GM18951 (cell line): ENCODE data around the gene MANEAL.

ENCODE experiments used
- POLR2A ChIP-seq: IDR thresholded peaks from 4 replicates; pipeline ENCODE4 v1.6.1; 2011; ENCODE audit warnings: mild to moderate bottlenecking; ENCODE audit not compliant: insufficient read length, insufficient read depth; ENCODE audit errors: extremely low read depth
- in situ Hi-C: fragments of 300-500 bp; cut with MboI; formaldehyde crosslinking; loops from one replicate; pipeline ENCODE4 v1.12.0; 2022; ENCODE audit warnings: low sequenced_read_pairs, mixed read lengths, inconsistent platforms; ENCODE audit not compliant: unreplicated experiment

Gene MANEAL

GRCh38 chr1:37795340-37796125, 1.9 kb downstream of the MANEAL start:
- in situ Hi-C loops = no loop called here
- TF ChIP-seq POLR2A = no peak

GRCh38 chr1:37797750-37798345, 4.2 kb downstream of the MANEAL start:
- in situ Hi-C loops = no loop called here
- TF ChIP-seq POLR2A = no peak

- in situ Hi-C loops = no loop called here
- TF ChIP-seq POLR2A = no peak
These were observed 8.8 kb downstream of the MANEAL start for GRCh38 chr1:37802439-37802838.

- in situ Hi-C loops = no loop called here
- no peak for TF ChIP-seq POLR2A
These were observed 13.5 kb downstream of the MANEAL start for GRCh38 chr1:37807220-37807554.

GRCh38 chr1:37807555-37808368, 14.1 kb downstream of the MANEAL start, which contains the start of the genes C1orf122 and YRDC:
TSS of gene C1orf122 (plus strand) at chr1:37807790. CDS start at chr1:37808405, 615 bp downstream.
TSS of gene YRDC (minus strand) at chr1:37808208. CDS start at chr1:37808180, 28 bp downstream.
- in situ Hi-C loops = no loop called here
- peak; percentile 87 for TF ChIP-seq POLR2A

GRCh38 chr1:37808369-37809319, 15.0 kb downstream of the MANEAL start:
- in situ Hi-C loops = no loop called here
- TF ChIP-seq POLR2A = no peak

GRCh38 chr1:37809942-37810341, 16.3 kb downstream of the MANEAL start:
- in situ Hi-C loops = no loop called here
- TF ChIP-seq POLR2A = no peak

- in situ Hi-C loops = no loop called here
- TF ChIP-seq POLR2A = no peak
These were observed 17.5 kb downstream of the MANEAL start for GRCh38 chr1:37811027-37811655.

GRCh38 chr1:37813529-37814145, 20.0 kb downstream of the MANEAL start:
- in situ Hi-C loops = no loop called here
- no peak for TF ChIP-seq POLR2A

GRCh38 chr1:37814252-37814651, 20.6 kb downstream of the MANEAL start:
- TF ChIP-seq POLR2A = no peak
- in situ Hi-C loops = no loop called here

GRCh38 chr1:37817481-37817880, 23.8 kb downstream of the MANEAL start:
- TF ChIP-seq POLR2A = no peak
- in situ Hi-C loops = no loop called here

GRCh38 chr1:37821481-37821880, 27.8 kb downstream of the MANEAL start:
- in situ Hi-C loops = no loop called here
- TF ChIP-seq POLR2A = no peak
